Lower leg skin (tissue), 4 donors: ENCODE data around the gene ITGB3. TPM values are rescaled to one million over a fixed set of nuclear protein-coding genes. Genes with fewer than 3 reads are reported as not detected.

ENCODE experiments used
- DNase-seq, 2 donors: peaks; one replicate each; pipeline ENCODE4 v3.0.0-alpha.2; 2019; ENCODE audit warnings: low spot score in 2 of 2
- H3K4me3 ChIP-seq: fragments of 200-600 bp; sonication (generic); 2 replicates; pipeline ENCODE4 v1.5.1; 2017; ENCODE audit warnings: mild to moderate bottlenecking, low read depth; ENCODE audit not compliant: poor library complexity, severe bottlenecking
- POLR2A ChIP-seq, 2 donors: fragments of 450-650 bp; IDR thresholded peaks; one replicate each; pipeline ENCODE4 v1.6.1; 2016 to 2017; ENCODE audit warnings: antibody characterized with exemption in 2 of 2, mild to moderate bottlenecking in 1 of 2, moderate library complexity in 1 of 2
- WGBS, 2 donors: methylation state at CpG; one replicate each; pipeline ENCODE4 v1.1.5; 2018; 5-methylcytosine and 5-hydroxymethylcytosine counted together
- intact Hi-C: fragments of 100-400 bp; cut with DNase I; formaldehyde crosslinking; loops from one replicate; pipeline ENCODE4 v1.15.0; 2023; ENCODE audit warnings: low total_unique reads
- total RNA-seq, 4 donors: library from RNA; depleted of rRNA; stranded (reverse); fragments of >200 nt; gene quantifications; one replicate each; pipeline ENCODE4 v1.1.0, GENCODE V29; 2016
- TF ChIP-seq, protein P1 (sequence below), 3 donors: fragments of 450-650 bp; IDR thresholded peaks; one replicate each; pipeline ENCODE4 v1.5.1; 2016; ENCODE audit warnings: antibody characterized with exemption in 3 of 3, mild to moderate bottlenecking in 3 of 3, moderate library complexity in 2 of 3

Gene ITGB3
- total RNA-seq, 4 donors from 2014 or later = 2.2 to 3.7 (median 3.1) TPM

DNA sequence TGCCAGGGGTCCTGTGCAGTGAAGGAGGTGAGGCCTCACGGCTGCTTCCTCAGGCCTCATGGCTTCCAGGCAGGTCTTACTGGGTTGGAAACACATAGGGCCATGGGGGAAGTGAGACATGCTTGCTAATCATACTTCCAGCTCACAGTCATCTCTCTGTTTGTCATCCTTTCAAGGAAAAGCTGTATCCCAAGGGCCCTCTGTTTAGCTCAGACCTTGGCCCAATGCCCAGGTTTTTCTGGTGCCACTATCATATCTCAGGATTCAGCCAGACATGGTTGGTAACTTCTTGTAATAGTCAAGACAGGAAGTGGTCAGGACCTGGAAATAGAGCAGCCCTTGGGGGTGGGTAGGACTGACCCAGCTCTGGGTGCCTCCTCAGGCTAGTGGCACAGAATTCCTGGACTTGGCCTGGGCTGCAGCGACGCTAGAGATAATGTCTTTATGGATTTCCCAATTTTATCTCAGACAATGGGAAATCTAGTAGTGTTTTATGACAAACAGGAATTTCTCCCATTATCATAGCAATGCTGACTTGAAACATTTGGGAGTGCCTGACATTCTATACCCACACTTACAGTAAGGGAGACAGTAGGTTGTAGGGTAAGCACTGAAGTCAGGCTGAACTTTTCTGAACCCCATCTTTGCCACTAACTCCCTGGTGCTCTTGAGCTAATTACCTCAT lies 13.5 kb upstream of the ITGB3 start:
- DNase-seq = peak; percentile 83 to 95
- H3K4me3 ChIP-seq = no peak overlapping the region
- intact Hi-C loops = no loop called here
- TF ChIP-seq, protein P1, sequence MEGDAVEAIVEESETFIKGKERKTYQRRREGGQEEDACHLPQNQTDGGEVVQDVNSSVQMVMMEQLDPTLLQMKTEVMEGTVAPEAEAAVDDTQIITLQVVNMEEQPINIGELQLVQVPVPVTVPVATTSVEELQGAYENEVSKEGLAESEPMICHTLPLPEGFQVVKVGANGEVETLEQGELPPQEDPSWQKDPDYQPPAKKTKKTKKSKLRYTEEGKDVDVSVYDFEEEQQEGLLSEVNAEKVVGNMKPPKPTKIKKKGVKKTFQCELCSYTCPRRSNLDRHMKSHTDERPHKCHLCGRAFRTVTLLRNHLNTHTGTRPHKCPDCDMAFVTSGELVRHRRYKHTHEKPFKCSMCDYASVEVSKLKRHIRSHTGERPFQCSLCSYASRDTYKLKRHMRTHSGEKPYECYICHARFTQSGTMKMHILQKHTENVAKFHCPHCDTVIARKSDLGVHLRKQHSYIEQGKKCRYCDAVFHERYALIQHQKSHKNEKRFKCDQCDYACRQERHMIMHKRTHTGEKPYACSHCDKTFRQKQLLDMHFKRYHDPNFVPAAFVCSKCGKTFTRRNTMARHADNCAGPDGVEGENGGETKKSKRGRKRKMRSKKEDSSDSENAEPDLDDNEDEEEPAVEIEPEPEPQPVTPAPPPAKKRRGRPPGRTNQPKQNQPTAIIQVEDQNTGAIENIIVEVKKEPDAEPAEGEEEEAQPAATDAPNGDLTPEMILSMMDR (IDR thresholded peaks at IDR 0.05) = no peak
- TF ChIP-seq POLR2A (IDR thresholded peaks at IDR 0.05) = no peak
- 35 to 43% methylated on average over 3 of the region's 3 CpGs for WGBS, 2 donors

DNA sequence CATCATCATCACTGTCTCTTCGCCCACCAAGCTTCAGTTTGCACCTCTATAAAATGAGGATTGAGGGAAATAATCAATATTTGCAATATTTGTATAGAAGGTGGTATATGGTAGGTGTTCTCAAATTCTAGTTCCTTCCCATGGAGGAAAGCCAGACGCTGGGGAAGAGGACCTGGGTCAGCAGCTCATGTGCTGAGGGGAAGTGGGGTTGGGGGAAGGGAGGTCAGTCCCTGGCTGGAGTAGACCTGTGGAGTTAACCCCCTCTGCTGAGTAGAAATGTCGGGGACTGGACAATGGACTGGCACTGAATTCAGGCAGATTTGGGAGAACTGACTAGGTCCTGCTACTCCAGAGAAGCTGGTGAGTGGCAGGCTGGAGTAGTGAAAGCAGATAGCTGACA lies 12.8 kb upstream of the ITGB3 start:
- no peak overlapping the region for H3K4me3 ChIP-seq
- intact Hi-C loops = no loop called here
- TF ChIP-seq, protein P1 (IDR thresholded peaks at IDR 0.05) = no peak
- no peak for TF ChIP-seq POLR2A (IDR thresholded peaks at IDR 0.05)
- DNase-seq = no peak
- WGBS, 2 donors = 79 to 81% methylated on average over 3 of the region's 3 CpGs

DNA sequence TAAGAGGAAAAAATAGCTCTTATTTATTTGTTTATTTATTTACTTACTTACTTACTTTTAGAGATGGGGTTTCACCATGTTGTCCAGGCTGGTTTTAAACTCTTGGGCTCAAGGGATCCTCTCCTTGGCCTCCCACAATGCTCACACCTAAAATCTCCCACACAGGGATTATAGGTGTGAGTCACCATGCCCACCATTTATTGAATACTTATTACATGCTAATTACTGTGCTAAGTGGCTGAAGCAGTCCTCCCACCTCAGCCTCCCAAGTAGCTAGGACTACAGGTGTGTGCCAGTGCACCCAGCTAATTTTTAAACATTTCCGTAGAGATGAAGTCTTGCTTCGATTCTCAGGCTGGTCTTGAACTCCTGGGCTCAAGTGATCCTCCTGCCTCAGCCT lies 11.0 kb upstream of the ITGB3 start:
- 96% methylated on average over 2 of the region's 2 CpGs for WGBS, 2 donors
- DNase-seq = no peak
- no peak overlapping the region for H3K4me3 ChIP-seq
- intact Hi-C loops = no loop called here
- TF ChIP-seq, protein P1 (IDR thresholded peaks at IDR 0.05) = no peak
- no peak for TF ChIP-seq POLR2A (IDR thresholded peaks at IDR 0.05)

DNA sequence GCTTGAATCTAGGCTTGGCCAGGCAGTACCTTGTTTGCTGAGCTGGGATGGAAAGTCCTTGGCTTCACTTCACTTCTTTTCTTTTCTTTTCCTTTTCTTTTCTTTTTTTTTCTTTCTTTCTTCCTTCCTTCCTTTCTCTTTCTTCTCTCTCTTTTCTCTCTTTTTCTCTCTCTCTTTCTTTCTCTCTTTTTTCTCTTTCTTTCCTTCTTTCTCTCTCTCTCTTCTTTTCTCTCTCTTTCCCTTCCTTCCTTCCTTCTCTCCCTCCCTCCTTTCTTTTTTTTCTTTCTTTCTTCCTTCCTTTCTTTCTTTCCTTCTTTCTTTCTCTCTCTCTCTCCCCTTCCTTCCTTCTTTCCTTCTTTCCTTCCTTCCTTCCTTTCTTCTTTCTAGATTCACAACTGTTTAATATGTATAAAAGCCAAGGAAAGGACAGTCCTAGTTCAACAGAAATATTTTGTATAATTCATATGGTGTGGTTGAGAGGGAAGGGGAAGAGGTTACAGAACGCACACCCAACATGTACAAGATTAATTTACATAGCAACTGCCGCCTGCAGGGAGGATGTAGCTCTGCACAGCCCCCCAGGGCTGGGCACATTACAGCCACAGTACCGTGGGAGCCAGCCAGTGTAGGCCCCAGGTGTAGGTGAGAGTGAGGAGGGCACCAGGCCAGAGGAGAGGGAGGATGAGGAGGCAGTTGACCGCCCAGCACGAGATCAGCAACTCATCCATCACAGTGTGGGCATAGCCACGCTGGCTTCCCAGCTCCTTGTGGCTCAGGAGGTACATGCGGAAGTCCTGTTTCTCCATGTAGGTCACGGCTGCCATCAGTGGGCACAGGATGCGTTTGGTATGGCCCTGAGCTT lies 9.7 kb upstream of the ITGB3 start:
- WGBS, 2 donors = 83 to 93% methylated on average over 8 to 9 of the region's 9 CpGs
- no peak overlapping the region for H3K4me3 ChIP-seq
- TF ChIP-seq, protein P1 (IDR thresholded peaks at IDR 0.05) = no peak
- no peak for TF ChIP-seq POLR2A (IDR thresholded peaks at IDR 0.05)
- no peak for DNase-seq
- intact Hi-C loops = no loop called here

DNA sequence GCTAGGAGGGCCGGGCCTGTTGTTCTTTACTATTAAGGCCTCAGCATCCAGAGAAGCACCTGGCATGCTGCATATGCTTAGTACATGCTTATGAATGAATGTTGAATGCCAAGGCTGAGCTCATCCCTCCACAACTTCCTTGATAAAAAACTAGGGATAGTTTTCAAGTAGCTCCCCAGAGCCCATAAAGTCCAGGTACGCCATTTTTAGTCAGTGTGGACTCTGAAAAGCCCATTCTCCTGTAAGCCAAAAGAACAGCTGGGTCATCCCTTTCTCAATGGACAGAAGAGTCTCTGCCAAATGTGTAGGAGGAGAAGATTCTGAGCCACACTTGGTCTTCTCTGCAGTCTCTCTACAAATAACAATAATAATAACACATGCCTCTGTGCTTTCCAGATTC lies 8.9 kb upstream of the ITGB3 start:
- DNase-seq = no peak
- TF ChIP-seq, protein P1 (IDR thresholded peaks at IDR 0.05) = no peak
- H3K4me3 ChIP-seq = no peak overlapping the region
- intact Hi-C loops = no loop called here
- 93 to 100% methylated on average over 2 of the region's 2 CpGs for WGBS, 2 donors
